ENCODE data around the gene REV3L. TPM values are rescaled to one million over a fixed set of nuclear protein-coding genes. Genes with fewer than 3 reads are reported as not detected.

The REV3L gene
- total and polyA plus RNA-seq, 2 of the 8 experiments (the other 6 are each of a cell fraction or from before 2014, with no cell fraction given) = 2.1 to 6.6 TPM

DNA sequence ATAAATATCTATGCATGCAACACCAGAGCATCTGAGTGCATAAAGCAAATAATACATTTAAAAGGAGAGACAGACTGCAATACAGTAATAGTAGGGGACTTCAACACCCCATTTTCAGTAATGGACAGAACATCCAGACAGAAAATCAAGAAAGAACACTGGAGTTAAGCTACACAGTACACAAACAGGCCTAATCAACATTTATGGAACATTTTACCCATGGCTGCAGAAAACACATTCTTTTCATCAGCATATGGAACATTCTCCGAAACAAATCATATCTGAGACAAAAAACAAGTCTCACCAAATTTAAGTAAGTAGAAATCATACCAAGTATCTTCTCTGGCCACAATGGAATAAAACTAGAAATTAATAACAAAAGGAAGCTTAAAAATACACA is 50.5 kb downstream of the REV3L start (continued):
- TF ChIP-seq CHD7 (IDR thresholded peaks at IDR 0.05; ENCODE audit: insufficient replicate concordance, low read length) = no peak
- no peak for TF ChIP-seq SP2 (IDR thresholded peaks at IDR 0.05; ENCODE audit: low read length)
- TF ChIP-seq, protein P1, sequence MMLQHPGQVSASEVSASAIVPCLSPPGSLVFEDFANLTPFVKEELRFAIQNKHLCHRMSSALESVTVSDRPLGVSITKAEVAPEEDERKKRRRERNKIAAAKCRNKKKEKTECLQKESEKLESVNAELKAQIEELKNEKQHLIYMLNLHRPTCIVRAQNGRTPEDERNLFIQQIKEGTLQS (IDR thresholded peaks at IDR 0.05; ENCODE audit: insufficient read depth, low read depth, low read length) = no peak
- no peak for TF ChIP-seq KDM5A (IDR thresholded peaks at IDR 0.05; ENCODE audit: low read length)
- no peak for TF ChIP-seq PHF8 (conservative IDR thresholded peaks at IDR 0.05; ENCODE audit: low read depth, low read length)
- TF ChIP-seq POU5F1 (IDR thresholded peaks at IDR 0.05; ENCODE audit: low read depth, low read length) = no peak
- TF ChIP-seq MAFK (IDR thresholded peaks at IDR 0.05; ENCODE audit: low read depth, low read length) = no peak

Measured in H1 (cell line).